Forelimb muscle (tissue), 1 donor: ENCODE results near the gene HERC3. TPM values are rescaled to one million over a fixed set of nuclear protein-coding genes. Genes with fewer than 3 reads are reported as not detected.

Experiments
- DNase-seq: peaks from one replicate; pipeline ENCODE4 v3.0.0-alpha.2; 2013; ENCODE audit warnings: low read depth
- polyA plus RNA-seq: library from polyadenylated mRNA; unstranded; fragments of 120-200 nt; gene quantifications from one replicate; pipeline ENCODE4 v1.2.1, GENCODE V29; 2013; ENCODE audit not compliant: insufficient read length

The HERC3 gene
- polyA plus RNA-seq, 1 donor, result 17.4 TPM

- DNase-seq, result no peak
Measured at GRCh38 chr4:88720451-88721428, 128.5 kb downstream of the HERC3 start.

GRCh38 chr4:88722276-88722780 is 130.0 kb downstream of the HERC3 start:
- no peak for DNase-seq

DNA sequence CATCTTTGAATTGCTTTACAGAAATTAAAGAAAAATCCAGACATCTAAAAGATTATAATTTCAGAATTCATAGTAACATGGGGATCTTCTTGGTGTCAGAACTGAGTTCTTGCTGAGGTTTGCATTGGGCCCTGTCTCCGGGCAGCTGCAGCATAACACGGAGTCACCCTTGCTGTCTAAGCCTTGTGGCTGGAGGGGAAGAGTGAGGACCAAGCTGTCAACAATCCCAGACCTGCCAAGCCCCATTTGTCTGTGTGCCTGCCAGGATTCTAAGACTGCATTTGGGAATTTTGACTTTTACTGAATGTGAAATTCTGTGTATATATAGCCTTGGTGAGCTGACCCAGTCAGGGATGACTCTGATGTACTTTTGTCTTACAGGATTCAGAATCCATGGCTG is 130.5 kb downstream of the HERC3 start:
- DNase-seq, result no peak

DNA sequence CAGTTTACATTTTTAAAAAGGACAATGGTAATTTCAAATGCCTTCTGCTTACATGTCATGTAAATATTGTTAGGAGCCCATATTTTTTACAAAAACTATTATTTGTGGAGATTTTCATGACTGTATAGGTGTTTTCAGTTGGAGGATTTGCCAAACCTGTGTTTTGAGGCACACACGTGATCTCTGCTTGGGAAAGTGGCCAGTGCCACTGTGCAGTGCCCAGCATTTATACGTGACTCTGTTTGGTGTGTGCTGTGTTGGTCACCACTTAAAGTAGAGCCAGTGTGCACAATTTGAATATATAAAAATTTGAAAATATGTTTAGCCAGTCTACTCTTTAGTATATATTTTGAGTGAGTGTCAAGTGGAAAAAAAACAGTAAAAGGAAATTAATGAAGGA is 132.1 kb downstream of the HERC3 start:
- DNase-seq, result no peak

DNA sequence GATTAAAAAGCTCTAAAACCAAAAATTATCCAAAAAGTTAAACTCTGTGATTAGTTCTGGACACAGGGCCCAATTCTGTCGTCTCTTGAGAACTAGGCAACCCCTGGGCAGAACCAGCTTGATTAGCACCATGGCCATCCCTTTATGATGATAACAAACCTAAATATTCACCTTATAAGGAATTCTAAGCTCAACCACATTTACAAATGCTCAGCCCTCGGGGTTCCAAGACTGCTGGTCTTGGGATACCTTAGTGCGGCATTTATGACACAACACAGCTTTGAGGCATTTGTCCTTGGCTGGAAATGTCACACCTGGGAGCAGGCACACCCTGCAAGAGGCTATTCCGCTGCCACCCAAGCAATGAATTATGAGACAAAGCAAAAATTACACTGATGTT is 132.9 kb downstream of the HERC3 start:
- no peak for DNase-seq

DNA sequence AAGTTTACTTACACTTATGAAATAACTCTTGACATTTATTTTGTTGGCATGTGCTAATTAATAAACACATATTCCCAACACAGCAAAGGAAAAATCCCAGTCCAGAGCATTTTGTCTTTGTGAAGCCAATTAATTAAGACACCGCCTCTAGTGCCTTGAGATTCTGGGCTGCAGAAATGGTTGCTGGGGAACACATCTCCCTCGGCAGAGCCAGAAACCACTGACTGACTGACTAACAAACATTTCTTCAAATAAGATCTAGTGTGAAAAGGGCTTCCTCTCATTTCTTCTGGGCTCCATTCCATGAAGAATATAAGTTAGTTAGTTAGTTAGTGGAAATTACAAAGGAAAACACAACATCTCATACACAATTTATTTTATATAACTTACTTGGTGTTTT is 133.7 kb downstream of the HERC3 start:
- DNase-seq, result no peak

GRCh38 chr4:88728146-88728545 is 135.9 kb downstream of the HERC3 start:
- no peak for DNase-seq

- no peak for DNase-seq
Measured at GRCh38 chr4:88729146-88729760, 137.0 kb downstream of the HERC3 start.

DNA sequence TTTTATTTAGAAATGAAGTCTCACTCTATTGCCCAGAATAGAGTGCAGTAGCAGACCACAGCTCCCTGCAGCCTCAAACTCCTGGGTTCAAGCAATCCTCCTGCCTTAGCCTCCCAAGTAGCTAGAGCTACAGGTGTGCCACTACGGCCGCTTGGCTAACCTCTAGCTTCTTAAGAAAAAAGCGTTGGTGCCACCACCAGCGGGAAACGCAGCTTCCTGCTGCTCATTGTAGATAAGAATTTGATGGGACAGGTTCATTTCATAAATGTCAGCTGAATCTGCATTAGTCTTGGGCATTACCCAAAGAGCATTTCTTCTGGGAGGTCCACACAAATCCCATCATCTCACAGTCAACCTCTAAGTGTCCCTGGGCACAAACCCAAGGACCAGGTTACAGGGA is 138.5 kb downstream of the HERC3 start:
- DNase-seq, result no peak

DNA sequence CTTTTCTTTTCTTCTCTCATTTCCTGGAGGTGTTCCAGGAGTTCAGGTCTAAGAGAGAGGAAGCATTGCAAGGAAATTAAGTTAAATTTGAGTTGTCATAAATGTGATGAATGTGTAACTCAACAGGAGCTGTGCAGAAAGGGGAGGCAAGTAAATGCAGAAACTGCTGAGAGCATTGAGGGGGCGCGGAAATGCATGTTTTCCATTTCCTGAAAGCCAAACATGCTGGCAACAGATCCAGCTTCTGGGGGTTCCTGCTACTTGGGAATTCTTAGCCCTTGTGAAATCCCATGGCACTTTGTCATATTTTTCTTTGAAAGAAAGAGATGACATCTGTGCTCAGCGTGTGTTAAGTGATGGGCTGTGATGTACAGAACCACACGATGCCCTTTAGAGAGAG is 139.1 kb downstream of the HERC3 start:
- DNase-seq, result no peak

DNA sequence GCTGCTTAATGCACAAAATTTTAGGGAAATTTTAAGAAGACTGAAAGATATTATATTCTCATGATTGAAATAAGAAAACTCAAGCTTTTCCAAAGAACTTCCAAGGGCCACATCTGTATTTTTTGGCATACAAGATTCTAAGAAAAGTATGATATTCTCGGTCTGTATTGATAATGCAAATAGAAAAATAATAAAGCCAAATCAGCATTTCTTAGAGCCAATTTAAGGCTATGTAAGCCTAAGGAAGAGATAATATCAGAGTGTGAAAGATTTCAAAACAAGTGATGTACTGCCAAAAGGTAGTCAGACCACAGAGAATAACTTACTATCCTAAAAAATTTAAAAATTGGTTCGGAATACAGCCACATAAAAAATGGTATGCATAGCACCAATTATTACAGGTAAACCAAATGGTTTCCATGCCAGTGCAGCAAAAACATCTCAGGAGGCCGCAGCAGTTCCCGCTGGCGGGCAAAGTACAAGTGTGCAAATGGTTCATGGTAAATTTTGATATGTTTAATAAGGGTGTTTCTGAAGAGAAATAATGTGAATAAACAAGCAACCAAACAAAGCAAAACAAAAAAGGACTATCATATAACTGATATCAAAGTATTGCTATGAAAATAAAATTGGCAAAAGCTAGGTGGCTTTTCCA is 140.6 kb downstream of the HERC3 start:
- DNase-seq, result no peak

- no peak for DNase-seq
Measured at GRCh38 chr4:88734403-88734949, 142.2 kb downstream of the HERC3 start.

- DNase-seq, result no peak
Measured at GRCh38 chr4:88735564-88735963, 143.3 kb downstream of the HERC3 start.

DNA sequence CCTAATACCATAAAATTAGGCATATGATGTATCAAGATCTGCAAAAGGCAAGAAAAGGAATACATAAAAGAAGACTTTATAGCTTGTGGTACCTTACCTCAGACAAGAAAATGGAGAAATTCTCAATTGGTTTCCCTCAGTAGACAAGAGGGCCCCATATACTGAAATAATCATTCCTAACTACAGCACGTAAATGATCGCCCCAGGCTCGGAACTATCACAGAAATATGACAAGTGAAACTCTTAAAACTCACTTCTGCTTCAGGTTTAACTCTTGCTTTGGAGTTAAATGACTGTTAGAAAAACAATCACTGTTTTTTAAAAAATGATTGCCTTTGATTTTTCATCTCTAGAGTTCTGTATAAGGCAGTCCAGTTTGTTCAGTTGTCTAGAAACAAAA is 144.0 kb downstream of the HERC3 start:
- no peak for DNase-seq

DNA sequence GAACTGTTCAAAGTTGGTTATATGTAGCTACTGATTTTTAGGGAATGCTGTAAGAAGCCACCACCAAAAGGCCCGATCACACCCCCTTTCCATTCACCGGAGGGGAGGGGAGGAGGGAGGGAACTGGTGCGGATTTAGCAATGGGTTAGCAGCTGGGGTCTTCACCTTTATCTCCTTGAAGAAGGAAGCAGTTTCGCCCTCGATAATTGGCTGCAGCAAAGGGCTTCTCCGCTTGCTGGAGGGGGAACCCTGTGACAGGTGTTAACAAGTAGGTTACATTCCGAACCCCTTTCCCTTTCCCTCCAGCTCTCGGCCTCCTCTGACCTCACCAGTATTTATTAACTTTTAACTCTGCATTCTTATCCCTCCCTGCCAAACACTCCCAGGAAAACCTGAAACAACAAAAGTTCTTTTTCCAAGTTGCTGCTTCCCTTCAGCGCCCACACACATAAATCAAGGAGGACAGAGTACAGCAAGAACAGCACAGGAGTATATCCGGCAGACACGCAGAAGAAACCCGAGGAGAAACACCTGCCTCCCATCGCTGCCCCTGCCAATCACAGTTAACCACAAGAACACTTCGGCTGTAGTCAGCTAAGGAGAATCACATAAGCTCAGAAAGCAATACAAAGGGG is 145.1 kb downstream of the HERC3 start:
- DNase-seq, result no peak

DNA sequence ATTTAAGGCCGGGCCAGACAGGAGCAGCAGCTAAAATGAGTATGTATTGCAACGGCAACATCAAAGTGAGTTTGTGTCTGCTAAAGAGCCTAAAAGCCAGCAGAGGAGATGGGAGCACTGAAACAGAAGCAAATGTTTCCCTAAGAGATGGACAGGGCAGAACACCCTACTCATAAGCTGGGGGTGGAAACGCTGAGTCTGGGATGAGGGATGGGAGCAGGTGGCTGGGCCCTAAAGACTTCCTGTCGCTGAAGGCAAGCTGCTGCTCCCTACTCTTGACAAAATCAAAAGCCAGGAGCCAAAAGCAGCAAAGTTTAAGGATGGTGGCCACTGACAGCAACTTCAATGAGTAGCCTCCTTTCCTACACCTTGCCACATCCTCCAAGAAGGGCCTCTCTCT is 145.9 kb downstream of the HERC3 start:
- DNase-seq, result no peak

DNA sequence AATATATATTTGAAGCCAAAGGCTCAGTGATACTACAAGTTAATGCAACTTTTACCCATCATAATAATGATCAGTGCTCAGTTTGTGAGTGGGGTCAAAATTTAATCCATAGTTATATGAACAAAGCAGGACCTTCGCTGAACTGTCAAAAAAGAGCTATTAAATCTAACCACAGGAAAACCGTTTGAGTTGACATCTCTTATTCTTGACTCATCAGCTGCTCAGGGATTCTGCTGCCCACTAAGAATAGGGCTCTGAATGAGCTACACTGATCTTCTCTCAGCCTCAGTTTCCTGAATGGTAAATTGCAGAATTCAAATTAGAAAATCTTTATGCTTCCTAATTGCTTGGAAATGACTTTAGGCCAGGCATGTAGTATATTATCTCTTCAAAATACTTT is 150.3 kb downstream of the HERC3 start:
- DNase-seq, result no peak

DNA sequence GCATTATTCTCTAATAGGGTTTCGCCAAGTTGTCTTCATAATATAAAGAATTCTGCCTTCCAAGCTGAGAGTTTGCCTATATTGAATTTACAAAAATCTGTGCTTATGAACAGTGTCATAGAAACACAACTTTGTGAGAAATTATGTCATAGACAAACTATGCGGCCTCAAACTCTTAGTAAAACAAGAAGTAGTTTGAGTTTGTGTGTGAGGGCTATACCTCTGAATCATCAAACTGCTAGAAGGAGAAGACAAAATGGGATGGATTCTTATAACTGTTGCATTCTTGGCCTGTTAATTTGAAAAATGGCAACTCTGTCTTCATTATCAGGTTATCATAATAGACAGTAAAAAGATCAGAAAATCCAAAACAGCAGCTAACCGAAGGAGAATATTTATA is 151.4 kb downstream of the HERC3 start:
- no peak for DNase-seq

DNA sequence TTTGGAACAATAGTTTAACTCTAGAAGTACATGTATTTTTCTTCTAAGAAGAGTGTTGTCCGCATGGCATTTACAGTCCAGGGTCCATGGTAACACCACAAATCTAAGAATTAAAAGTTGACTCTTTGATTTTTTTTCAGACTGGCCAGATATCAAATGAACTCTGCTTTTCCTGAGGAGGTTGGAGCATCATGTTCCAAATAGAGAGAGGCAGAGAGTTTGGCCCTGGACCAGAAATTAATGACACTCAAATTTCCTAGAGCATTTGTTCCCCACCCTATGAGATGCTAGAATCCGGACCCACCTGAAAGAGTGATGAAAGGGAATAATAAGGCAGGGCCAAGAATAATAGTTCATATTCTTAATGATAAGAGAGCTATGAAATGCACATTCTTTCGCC is 152.3 kb downstream of the HERC3 start:
- DNase-seq, result no peak

- no peak for DNase-seq
Measured at GRCh38 chr4:88745175-88745574, 152.9 kb downstream of the HERC3 start.

GRCh38 chr4:88745581-88746163 is 153.4 kb downstream of the HERC3 start:
- no peak for DNase-seq
